RWPE2 (cell line): ENCODE measurements around the gene CEP152.

ENCODE experiments used
- ATAC-seq: fragments of 200-7000 bp; cut with Tn5 transposase; 3 replicates; pipeline ENCODE4 v1.9.1; 2021; ENCODE audit warnings: low read depth
- DNase-seq: peaks from one replicate; pipeline ENCODE4 v3.0.0-alpha.2; 2020; ENCODE audit warnings: low spot score
- H3K27ac ChIP-seq: fragments of 450-650 bp; 2 replicates; pipeline ENCODE4 v1.5.1; 2017; ENCODE audit warnings: mild to moderate bottlenecking; ENCODE audit not compliant: poor library complexity, severe bottlenecking
- H3K27me3 ChIP-seq: fragments of 250-450 bp; sonication (Bioruptor Pico); 2 replicates; pipeline ENCODE4 v1.5.1; 2021; ENCODE audit warnings: mild to moderate bottlenecking, moderate library complexity; ENCODE audit not compliant: insufficient read depth, poor library complexity, severe bottlenecking
- H3K36me3 ChIP-seq: fragments of 250-450 bp; sonication (Bioruptor Pico); 2 replicates; pipeline ENCODE4 v1.5.1; 2020; ENCODE audit warnings: low read depth, mild to moderate bottlenecking, moderate library complexity
- H3K4me1 ChIP-seq: fragments of 250-450 bp; sonication (Bioruptor Pico); 2 replicates; pipeline ENCODE4 v1.5.1; 2021; ENCODE audit warnings: mild to moderate bottlenecking, moderate library complexity; ENCODE audit not compliant: insufficient read depth, poor library complexity, severe bottlenecking
- H3K4me3 ChIP-seq: fragments of 250-450 bp; sonication (Bioruptor Pico); 2 replicates; pipeline ENCODE4 v1.5.1; 2021; ENCODE audit warnings: mild to moderate bottlenecking, moderate library complexity; ENCODE audit not compliant: severe bottlenecking
- H3K9me3 ChIP-seq: fragments of 250-450 bp; sonication (Bioruptor Pico); 2 replicates; pipeline ENCODE4 v1.5.1; 2021; ENCODE audit warnings: mild to moderate bottlenecking, moderate library complexity; ENCODE audit not compliant: severe bottlenecking
- TF ChIP-seq, protein P1 (sequence below): fragments of 450-650 bp; IDR thresholded peaks from one replicate; pipeline ENCODE4 v1.5.1; 2017; ENCODE audit warnings: mild to moderate bottlenecking, moderate library complexity; ENCODE audit not compliant: poor library complexity, severe bottlenecking

CEP152 gene

DNA sequence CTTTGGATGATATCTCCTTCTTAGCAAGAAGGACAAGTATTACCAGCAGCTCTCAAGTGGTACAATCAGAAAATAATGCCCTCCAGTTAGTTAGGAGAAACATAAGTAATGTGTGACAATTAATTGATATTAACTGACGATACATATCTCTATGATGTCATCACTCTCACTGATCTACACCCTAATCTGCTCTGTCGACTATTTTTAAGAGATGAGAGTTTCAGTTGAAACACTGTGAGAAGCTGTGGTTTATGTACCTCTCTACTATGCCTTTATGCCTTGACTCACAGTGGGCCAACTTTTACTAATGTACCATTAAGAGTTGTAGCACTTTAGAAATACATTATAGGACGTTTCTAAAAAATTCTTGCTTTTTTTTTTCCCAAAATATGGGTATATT is 8.6 kb downstream of the CEP152 start:
- ATAC-seq (no peak), DNase-seq (no peak)
- no peak overlapping the region for H3K27ac ChIP-seq
- no peak overlapping the region for H3K4me3 ChIP-seq
- TF ChIP-seq, protein P1, sequence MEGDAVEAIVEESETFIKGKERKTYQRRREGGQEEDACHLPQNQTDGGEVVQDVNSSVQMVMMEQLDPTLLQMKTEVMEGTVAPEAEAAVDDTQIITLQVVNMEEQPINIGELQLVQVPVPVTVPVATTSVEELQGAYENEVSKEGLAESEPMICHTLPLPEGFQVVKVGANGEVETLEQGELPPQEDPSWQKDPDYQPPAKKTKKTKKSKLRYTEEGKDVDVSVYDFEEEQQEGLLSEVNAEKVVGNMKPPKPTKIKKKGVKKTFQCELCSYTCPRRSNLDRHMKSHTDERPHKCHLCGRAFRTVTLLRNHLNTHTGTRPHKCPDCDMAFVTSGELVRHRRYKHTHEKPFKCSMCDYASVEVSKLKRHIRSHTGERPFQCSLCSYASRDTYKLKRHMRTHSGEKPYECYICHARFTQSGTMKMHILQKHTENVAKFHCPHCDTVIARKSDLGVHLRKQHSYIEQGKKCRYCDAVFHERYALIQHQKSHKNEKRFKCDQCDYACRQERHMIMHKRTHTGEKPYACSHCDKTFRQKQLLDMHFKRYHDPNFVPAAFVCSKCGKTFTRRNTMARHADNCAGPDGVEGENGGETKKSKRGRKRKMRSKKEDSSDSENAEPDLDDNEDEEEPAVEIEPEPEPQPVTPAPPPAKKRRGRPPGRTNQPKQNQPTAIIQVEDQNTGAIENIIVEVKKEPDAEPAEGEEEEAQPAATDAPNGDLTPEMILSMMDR, result no peak
- no peaks in the 10 kb centered on the region for H3K4me1 ChIP-seq
- no peaks in the 10 kb centered on the region for H3K9me3 ChIP-seq
- no peaks in the 10 kb centered on the region for H3K27me3 ChIP-seq
- H3K36me3 ChIP-seq, result peaks cover 16% of the 10 kb centered on the region

- H3K27me3 ChIP-seq, result no peaks in the 10 kb centered on the region
- H3K9me3 ChIP-seq, result no peaks in the 10 kb centered on the region
- no peaks in the 10 kb centered on the region for H3K4me1 ChIP-seq
- TF ChIP-seq, protein P1, result peak; percentile 86
- no peak overlapping the region for H3K27ac ChIP-seq
- DNase-seq (no peak), ATAC-seq (no peak)
- H3K4me3 ChIP-seq, result no peak overlapping the region
- H3K36me3 ChIP-seq, result peaks cover 29% of the 10 kb centered on the region
Observed at GRCh38 chr15:48800811-48801455, 9.9 kb downstream of the CEP152 start.

DNA sequence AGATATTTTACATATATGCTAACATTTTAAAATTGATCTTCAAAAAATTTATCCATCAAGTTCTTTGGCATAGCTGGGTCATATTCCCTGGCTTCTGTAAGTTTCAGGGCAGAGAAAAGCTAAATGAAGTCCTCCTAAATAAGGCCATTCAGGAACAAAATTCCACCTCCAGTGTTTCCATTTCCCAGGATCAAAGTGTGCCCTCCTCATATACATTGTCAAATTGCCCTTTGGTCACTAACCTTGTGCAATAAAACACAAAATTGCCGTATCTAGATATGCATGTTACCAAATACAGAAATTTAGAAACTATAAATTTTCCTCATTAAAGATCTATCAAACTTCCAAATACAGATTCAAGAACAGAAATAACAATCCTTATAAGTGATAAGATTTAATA is 10.6 kb downstream of the CEP152 start:
- ATAC-seq (no peak), DNase-seq (no peak)
- TF ChIP-seq, protein P1, result no peak
- no peak overlapping the region for H3K27ac ChIP-seq
- H3K9me3 ChIP-seq, result no peaks in the 10 kb centered on the region
- no peak overlapping the region for H3K4me3 ChIP-seq
- H3K27me3 ChIP-seq, result no peaks in the 10 kb centered on the region
- peaks cover 3% of the 10 kb centered on the region for H3K4me1 ChIP-seq
- H3K36me3 ChIP-seq, result peaks cover 36% of the 10 kb centered on the region

GRCh38 chr15:48798319-48798718 is 12.6 kb downstream of the CEP152 start:
- DNase-seq (no peak), ATAC-seq (no peak)
- Histone ChIP-seq H3K36me3 (peaks cover 44% of the 10 kb centered on the region), H3K27me3 (no peaks in the 10 kb centered on the region), H3K4me3 (no peak overlapping the region), H3K27ac (no peak overlapping the region), H3K9me3 (no peaks in the 10 kb centered on the region), H3K4me1 (peaks cover 10% of the 10 kb centered on the region)
- TF ChIP-seq, protein P1, result no peak

- ATAC-seq, result no peak
- no peak overlapping the region for H3K27ac ChIP-seq
- no peaks in the 10 kb centered on the region for H3K27me3 ChIP-seq
- peaks cover 10% of the 10 kb centered on the region for H3K4me1 ChIP-seq
- TF ChIP-seq, protein P1, result no peak
- H3K4me3 ChIP-seq, result no peak overlapping the region
- no peaks in the 10 kb centered on the region for H3K9me3 ChIP-seq
- peaks cover 57% of the 10 kb centered on the region for H3K36me3 ChIP-seq
- DNase-seq, result no peak
Observed at GRCh38 chr15:48796930-48797329, 13.9 kb downstream of the CEP152 start.
